HG03520 (cell line): Measurements from ENCODE around the gene DNMT3L.
"Not testable (repeated sequence)": the region's sequence is repeated elsewhere in the genome, so short reads cannot be mapped to it uniquely, and the experiment has no call there.

Experiments
- ATAC-seq: cut with Tn5 transposase; IDR thresholded peaks from one replicate; pipeline ENCODE4 v1.9.1; 2021; ENCODE audit warnings: mild to moderate bottlenecking, moderate library complexity; ENCODE audit not compliant: unreplicated experiment

The DNMT3L gene

DNA sequence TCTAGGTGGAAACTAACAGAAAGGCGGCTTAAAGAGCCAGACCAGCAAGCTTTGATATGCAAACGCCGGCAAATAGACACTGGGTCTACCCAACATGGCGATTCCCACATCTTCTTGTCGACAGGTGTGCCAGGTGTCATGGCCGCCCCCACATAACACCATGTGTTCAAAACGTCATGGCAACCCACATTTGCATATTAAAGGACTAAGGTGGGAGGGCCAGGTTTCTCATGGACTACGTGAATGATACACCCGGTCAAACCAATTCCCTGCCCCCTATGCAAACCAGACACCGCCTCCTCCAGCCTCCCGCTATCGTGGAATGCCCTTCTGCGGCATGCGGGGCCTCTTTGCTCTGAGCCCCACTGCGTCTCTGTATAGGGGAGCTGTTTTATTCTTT, 62.2 kb downstream of the DNMT3L start:
- ATAC-seq: no peak

DNA sequence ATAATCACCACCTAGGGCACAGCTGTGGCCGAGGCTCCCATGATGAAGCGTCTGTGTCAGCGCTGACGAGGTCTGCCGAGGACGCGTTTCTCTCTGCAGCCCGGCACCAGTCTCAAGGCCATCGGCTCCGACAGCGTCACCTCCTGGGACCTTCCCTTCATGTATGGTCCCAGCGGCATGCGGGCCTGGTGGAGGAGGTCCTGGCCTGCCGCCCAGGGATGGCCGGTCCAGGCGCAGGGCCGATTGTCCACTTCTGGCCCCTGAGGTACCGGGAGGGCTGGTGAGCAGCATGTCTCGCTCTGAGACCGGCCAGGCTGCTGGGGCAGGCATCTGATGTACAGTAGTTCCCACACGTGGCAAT, 64.6 kb downstream of the DNMT3L start:
- not testable (repeated sequence) for ATAC-seq
